Ishikawa (cell line): ENCODE measurements around the gene PXN.

ENCODE experiments used
- CEBPB ChIP-seq: IDR thresholded peaks from 2 replicates; pipeline ENCODE4 v1.6.1; 2012
- EP300 ChIP-seq: IDR thresholded peaks from 2 replicates; pipeline ENCODE4 v1.6.1; 2012; ENCODE audit warnings: borderline replicate concordance
- RAD21 ChIP-seq: IDR thresholded peaks from 2 replicates; pipeline ENCODE4 v1.6.1; 2012; ENCODE audit warnings: low read depth
- REST ChIP-seq: IDR thresholded peaks from 2 replicates; pipeline ENCODE4 v1.6.1; 2012; ENCODE audit warnings: low read depth, mild to moderate bottlenecking
- TCF12 ChIP-seq: IDR thresholded peaks from 2 replicates; pipeline ENCODE4 v1.6.1; 2012; ENCODE audit warnings: low read depth
- TEAD4 ChIP-seq: IDR thresholded peaks from 2 replicates; pipeline ENCODE4 v1.6.1; 2012

DNA sequence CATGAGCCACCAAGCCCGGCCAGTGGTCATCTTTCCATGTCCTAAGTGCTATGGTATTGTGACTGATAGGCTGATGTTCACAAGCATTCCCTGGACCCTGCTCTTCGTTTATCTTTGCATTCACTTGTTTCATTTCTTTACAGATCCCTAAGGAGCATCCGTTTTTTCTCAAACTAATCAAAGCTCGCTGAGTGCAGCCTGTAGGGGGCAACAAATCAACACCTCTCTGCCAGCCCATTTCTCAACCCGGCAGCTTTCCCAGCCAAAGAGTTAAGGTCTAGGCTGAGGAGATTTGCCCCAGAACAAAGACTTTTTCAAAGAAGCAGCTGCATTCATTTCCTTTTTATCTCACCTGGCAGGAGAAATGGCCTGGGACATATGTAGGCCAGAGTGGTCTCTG lies 48.7 kb upstream of the PXN start:
- TF ChIP-seq RAD21 = 0 out of 2 replicates have a peak, but pooled peaks have one; percentile 17
- TF ChIP-seq REST = no peak
- no peak for TF ChIP-seq CEBPB
- no peak for TF ChIP-seq TEAD4
- TF ChIP-seq TCF12 = no peak
- TF ChIP-seq EP300 = no peak
